Measurements from ENCODE around the gene PSMD6. TPM values are rescaled to one million over a fixed set of nuclear protein-coding genes. Genes with fewer than 3 reads are reported as not detected.

The PSMD6 gene
- total and polyA plus RNA-seq, 2 donors (not counting 1 experiment from before 2014, with no cell fraction given) = 79.1 to 89.0 TPM

DNA sequence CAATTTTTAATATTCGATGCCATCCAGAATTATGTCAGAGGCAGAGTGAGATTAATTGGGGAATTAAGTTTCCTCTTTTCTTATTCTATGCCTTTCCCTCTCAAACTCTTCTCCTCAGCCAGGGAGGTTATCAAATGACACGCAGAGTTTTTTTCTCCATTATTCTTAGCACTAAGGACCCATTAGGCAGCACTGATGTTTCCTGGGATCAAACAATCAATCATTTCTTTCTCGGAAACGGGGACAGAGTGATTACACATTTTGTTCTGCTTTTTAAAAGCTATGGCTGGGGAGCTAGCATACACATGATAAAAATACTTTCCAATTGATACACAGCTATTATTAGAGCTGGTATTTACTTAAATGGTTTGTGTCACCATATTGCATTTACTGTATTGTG, 35.3 kb upstream of the PSMD6 start:
- no peak for DNase-seq (ENCODE audit: low read depth in 2 of 2)
- Histone ChIP-seq H3K79me2 (ENCODE audit: control insufficient read depth, insufficient read depth, low read length) (no peaks in the 10 kb centered on the region), H3K9me3 (ENCODE audit: control insufficient read depth, insufficient read depth, low read depth, low read length) (no peaks in the 10 kb centered on the region), H3K4me3 (replicated peaks in 1 of 4; ENCODE audit: control extremely low read depth in 1 of 4, insufficient read depth in 1 of 4, low read depth in 3 of 4, low read length in 4 of 4) (no peak overlapping the region), H3K4me1 (ENCODE audit: control insufficient read depth, extremely low read depth, insufficient read depth, low read length) (no peaks in the 10 kb centered on the region), H2AFZ (ENCODE audit: low read length) (no peak overlapping the region), H3K27me3 (ENCODE audit: control insufficient read depth, insufficient read depth, low read length) (no peaks in the 10 kb centered on the region), H3K36me3 (ENCODE audit: control insufficient read depth, insufficient read depth, low read length) (no peaks in the 10 kb centered on the region), H3K27ac (ENCODE audit: insufficient read depth, low read length) (no peak overlapping the region), H3K4me2 (ENCODE audit: extremely low read depth, insufficient read depth, low read length) (no peak overlapping the region), H4K20me1 (ENCODE audit: control insufficient read depth, extremely low read depth, insufficient read depth, low read length) (no peaks in the 10 kb centered on the region), H3K9ac (ENCODE audit: insufficient read depth, low read length) (no peak overlapping the region)
- no peak for TF ChIP-seq EZH2 (IDR thresholded peaks at IDR 0.05; ENCODE audit: low read length, missing control alignments)
- TF ChIP-seq, protein P1, sequence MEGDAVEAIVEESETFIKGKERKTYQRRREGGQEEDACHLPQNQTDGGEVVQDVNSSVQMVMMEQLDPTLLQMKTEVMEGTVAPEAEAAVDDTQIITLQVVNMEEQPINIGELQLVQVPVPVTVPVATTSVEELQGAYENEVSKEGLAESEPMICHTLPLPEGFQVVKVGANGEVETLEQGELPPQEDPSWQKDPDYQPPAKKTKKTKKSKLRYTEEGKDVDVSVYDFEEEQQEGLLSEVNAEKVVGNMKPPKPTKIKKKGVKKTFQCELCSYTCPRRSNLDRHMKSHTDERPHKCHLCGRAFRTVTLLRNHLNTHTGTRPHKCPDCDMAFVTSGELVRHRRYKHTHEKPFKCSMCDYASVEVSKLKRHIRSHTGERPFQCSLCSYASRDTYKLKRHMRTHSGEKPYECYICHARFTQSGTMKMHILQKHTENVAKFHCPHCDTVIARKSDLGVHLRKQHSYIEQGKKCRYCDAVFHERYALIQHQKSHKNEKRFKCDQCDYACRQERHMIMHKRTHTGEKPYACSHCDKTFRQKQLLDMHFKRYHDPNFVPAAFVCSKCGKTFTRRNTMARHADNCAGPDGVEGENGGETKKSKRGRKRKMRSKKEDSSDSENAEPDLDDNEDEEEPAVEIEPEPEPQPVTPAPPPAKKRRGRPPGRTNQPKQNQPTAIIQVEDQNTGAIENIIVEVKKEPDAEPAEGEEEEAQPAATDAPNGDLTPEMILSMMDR (conservative IDR thresholded peaks at IDR 0.05 in 1 of 2, IDR thresholded peaks at IDR 0.05 in 1 of 2; ENCODE audit: low read depth in 1 of 2, low read length in 2 of 2) = no peak

GRCh38 chr3:64057231-64057630, 33.9 kb upstream of the PSMD6 start:
- no peaks in the 10 kb centered on the region for H3K4me1 ChIP-seq (ENCODE audit: control insufficient read depth, extremely low read depth, insufficient read depth, low read length)
- H3K9ac ChIP-seq (ENCODE audit: insufficient read depth, low read length) = no peak overlapping the region
- no peak overlapping the region for H2AFZ ChIP-seq (ENCODE audit: low read length)
- H3K79me2 ChIP-seq (ENCODE audit: control insufficient read depth, insufficient read depth, low read length) = no peaks in the 10 kb centered on the region
- no peak for DNase-seq (ENCODE audit: low read depth in 2 of 2)
- TF ChIP-seq, protein P1 (conservative IDR thresholded peaks at IDR 0.05 in 1 of 2, IDR thresholded peaks at IDR 0.05 in 1 of 2; ENCODE audit: low read depth in 1 of 2, low read length in 2 of 2) = no peak
- TF ChIP-seq EZH2 (IDR thresholded peaks at IDR 0.05; ENCODE audit: low read length, missing control alignments) = no peak
- H4K20me1 ChIP-seq (ENCODE audit: control insufficient read depth, extremely low read depth, insufficient read depth, low read length) = no peaks in the 10 kb centered on the region
- no peak overlapping the region for H3K27ac ChIP-seq (ENCODE audit: insufficient read depth, low read length)
- no peaks in the 10 kb centered on the region for H3K36me3 ChIP-seq (ENCODE audit: control insufficient read depth, insufficient read depth, low read length)
- no peak overlapping the region for H3K4me2 ChIP-seq (ENCODE audit: extremely low read depth, insufficient read depth, low read length)
- no peaks in the 10 kb centered on the region for H3K27me3 ChIP-seq (ENCODE audit: control insufficient read depth, insufficient read depth, low read length)
- H3K9me3 ChIP-seq (ENCODE audit: control insufficient read depth, insufficient read depth, low read depth, low read length) = no peaks in the 10 kb centered on the region
- no peak overlapping the region for H3K4me3 ChIP-seq (replicated peaks in 1 of 4; ENCODE audit: control extremely low read depth in 1 of 4, insufficient read depth in 1 of 4, low read depth in 3 of 4, low read length in 4 of 4)

DNA sequence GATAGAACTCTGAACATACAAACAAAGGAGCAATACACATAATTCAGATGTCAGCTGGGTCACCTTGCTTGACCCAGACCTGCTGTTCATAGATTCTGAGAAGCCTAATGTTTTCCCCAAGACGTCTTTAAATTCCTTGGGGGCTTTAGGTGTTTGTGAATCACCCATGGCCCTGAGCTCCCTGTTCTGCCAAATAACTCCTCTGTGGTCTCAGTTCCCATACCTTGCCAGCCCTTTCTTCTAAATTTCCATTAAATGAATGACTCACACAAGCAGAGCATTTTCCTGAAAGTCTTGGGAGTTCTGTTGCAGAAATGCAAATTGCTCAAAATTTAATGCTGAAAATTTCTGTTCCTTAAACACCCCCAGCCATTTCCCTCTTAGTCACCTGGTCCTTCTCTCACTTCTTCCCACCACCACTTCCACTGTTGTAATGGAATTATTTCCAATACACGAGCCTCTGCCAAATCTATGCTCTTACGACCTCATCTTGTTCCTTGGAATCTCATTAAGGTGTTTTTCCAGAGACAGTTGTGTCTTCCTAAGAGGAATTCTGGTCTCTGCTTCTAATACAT, 33.4 kb upstream of the PSMD6 start:
- TF ChIP-seq, protein P1 (conservative IDR thresholded peaks at IDR 0.05 in 1 of 2, IDR thresholded peaks at IDR 0.05 in 1 of 2; ENCODE audit: low read depth in 1 of 2, low read length in 2 of 2) = no peak
- no peak for TF ChIP-seq EZH2 (IDR thresholded peaks at IDR 0.05; ENCODE audit: low read length, missing control alignments)
- Histone ChIP-seq H3K36me3 (ENCODE audit: control insufficient read depth, insufficient read depth, low read length) (no peaks in the 10 kb centered on the region), H3K79me2 (ENCODE audit: control insufficient read depth, insufficient read depth, low read length) (no peaks in the 10 kb centered on the region), H3K27ac (ENCODE audit: insufficient read depth, low read length) (no peak overlapping the region), H3K9ac (ENCODE audit: insufficient read depth, low read length) (no peak overlapping the region), H3K27me3 (ENCODE audit: control insufficient read depth, insufficient read depth, low read length) (no peaks in the 10 kb centered on the region), H3K4me3 (replicated peaks in 1 of 4; ENCODE audit: control extremely low read depth in 1 of 4, insufficient read depth in 1 of 4, low read depth in 3 of 4, low read length in 4 of 4) (no peak overlapping the region), H3K4me1 (ENCODE audit: control insufficient read depth, extremely low read depth, insufficient read depth, low read length) (no peaks in the 10 kb centered on the region), H3K9me3 (ENCODE audit: control insufficient read depth, insufficient read depth, low read depth, low read length) (no peaks in the 10 kb centered on the region), H3K4me2 (ENCODE audit: extremely low read depth, insufficient read depth, low read length) (no peak overlapping the region), H4K20me1 (ENCODE audit: control insufficient read depth, extremely low read depth, insufficient read depth, low read length) (no peaks in the 10 kb centered on the region), H2AFZ (ENCODE audit: low read length) (no peak overlapping the region)
- DNase-seq (ENCODE audit: low read depth in 2 of 2) = peak in 1 of 2 donors; percentile 96
